Endothelial cell of umbilical vein (primary cell): Measurements from ENCODE around the gene RAB8A. TPM values are rescaled to one million over a fixed set of nuclear protein-coding genes. Genes with fewer than 3 reads are reported as not detected.

ENCODE experiments used
- BruUV-seq: library from RNA; stranded (reverse); fragments of 400-500 nt; replicated peaks from 2 replicates; lab custom pipeline; 2021; lab: Mats Ljungman, UMichigan
- CTCF ChIA-PET: fragments of 300-600, 350-600 bp; sonication (Branson Sonifier 250); formaldehyde crosslinking; loops from one replicate; lab custom pipeline; 2021; ENCODE audit warnings: antibody characterized with exemption, inconsistent platforms; lab: Charles Lee
- POLR2A ChIA-PET: fragments of 300-600, 350-600 bp; sonication (Branson Sonifier 250); formaldehyde crosslinking; loops from one replicate; lab custom pipeline; 2021; ENCODE audit warnings: antibody characterized with exemption, inconsistent platforms; lab: Charles Lee
- DNase-seq: peaks from one replicate; pipeline ENCODE4 v3.0.0-alpha.2; 2011; ENCODE audit warnings: low read depth, low spot score
- FAIRE-seq: peaks from 2 replicates; lab custom pipeline; 2011; peaks lifted over from hg19 to GRCh38; lab: Jason Lieb, UNC
- H2AFZ ChIP-seq: 2 replicates; pipeline ENCODE4 v1.6.0; 2012; ENCODE audit warnings: low read depth, low read length, control low read depth, inconsistent platforms
- H3K27ac ChIP-seq: 2 replicates; pipeline ENCODE4 v1.5.1; 2011; ENCODE audit warnings: low read depth, mild to moderate bottlenecking, control low read depth, low read length, moderate library complexity; ENCODE audit not compliant: insufficient read depth
- H3K27me3 ChIP-seq, 2 experiments: 2 replicates each; pipeline versions ENCODE4 v1.6.0 to v1.6.1; 2011; ENCODE audit warnings: low read length in 2 of 2, mixed read lengths in 1 of 2; ENCODE audit not compliant: control insufficient read depth in 2 of 2, insufficient read depth in 2 of 2
- H3K36me3 ChIP-seq, 2 experiments: 2 replicates in 1 of 2; 3 replicates in 1 of 2; pipeline ENCODE4 v1.5.1; 2011; ENCODE audit warnings: low read length in 2 of 2, mild to moderate bottlenecking in 1 of 2, moderate library complexity in 1 of 2; ENCODE audit not compliant: control insufficient read depth in 2 of 2, insufficient read depth in 2 of 2; ENCODE audit errors: extremely low read depth in 1 of 2
- H3K4me1 ChIP-seq: 3 replicates; pipeline ENCODE4 v1.5.1; 2011; ENCODE audit warnings: mild to moderate bottlenecking, low read length; ENCODE audit not compliant: control insufficient read depth, insufficient read depth; ENCODE audit errors: extremely low read depth
- H3K4me2 ChIP-seq: 2 replicates; pipeline ENCODE4 v1.6.1; 2011; ENCODE audit warnings: low read length, control low read depth, mixed read lengths; ENCODE audit not compliant: insufficient read depth
- H3K4me3 ChIP-seq, 3 experiments: fragments of 200-600 bp in 1 of 3; sonication (generic), shearing (Covaris generic) in 1 of 3; replicated peaks in 1 of 3; 2 replicates each; pipeline ENCODE4 v1.5.1; 2011 to 2016; ENCODE audit warnings: control low read depth in 3 of 3, low read length in 3 of 3, mild to moderate bottlenecking in 2 of 3, inconsistent platforms in 1 of 3, low read depth in 1 of 3, moderate library complexity in 1 of 3; ENCODE audit not compliant: insufficient read depth in 1 of 3
- H3K79me2 ChIP-seq: 2 replicates; pipeline ENCODE4 v1.6.0; 2012; ENCODE audit warnings: low read length, inconsistent platforms; ENCODE audit not compliant: control insufficient read depth, insufficient read depth
- H3K9ac ChIP-seq: replicated peaks from 2 replicates; pipeline ENCODE3; 2011; ENCODE audit warnings: low read length, control low read depth; ENCODE audit not compliant: insufficient read depth; ENCODE audit errors: extremely low read depth
- H3K9me1 ChIP-seq: replicated peaks from 3 replicates; pipeline ENCODE4 v1.6.0; 2011; ENCODE audit warnings: mild to moderate bottlenecking, low read length; ENCODE audit not compliant: control insufficient read depth, insufficient read depth; ENCODE audit errors: extremely low read depth
- H3K9me3 ChIP-seq: replicated peaks from 2 replicates; pipeline ENCODE4 v1.5.1; 2012; ENCODE audit warnings: low read length, inconsistent platforms; ENCODE audit not compliant: control insufficient read depth, insufficient read depth
- H4K20me1 ChIP-seq: replicated peaks from 2 replicates; pipeline ENCODE3; 2011; ENCODE audit warnings: mild to moderate bottlenecking, low read length; ENCODE audit not compliant: control insufficient read depth, insufficient read depth; ENCODE audit errors: extremely low read depth
- EZH2 ChIP-seq: IDR thresholded peaks from 2 replicates; pipeline ENCODE4 v1.6.1; 2012; ENCODE audit warnings: borderline replicate concordance, low read depth, mild to moderate bottlenecking, moderate library complexity, low read length, inconsistent platforms; ENCODE audit not compliant: severe bottlenecking
- FOS ChIP-seq: IDR thresholded peaks from 2 replicates; pipeline ENCODE4 v1.6.1; 2011; ENCODE audit warnings: mild to moderate bottlenecking, low read length, moderate library complexity, borderline replicate concordance; ENCODE audit not compliant: insufficient read depth
- GATA2 ChIP-seq: IDR thresholded peaks from 2 replicates; pipeline ENCODE4 v1.7.0; 2011; ENCODE audit warnings: low read depth, mild to moderate bottlenecking, moderate library complexity, mixed read lengths, low read length; ENCODE audit not compliant: insufficient read length, insufficient read depth
- JUN ChIP-seq: IDR thresholded peaks from 2 replicates; pipeline ENCODE4 v1.6.1; 2011; ENCODE audit warnings: borderline replicate concordance, low read depth; ENCODE audit not compliant: insufficient read length, insufficient read depth
- MAX ChIP-seq: IDR thresholded peaks from 2 replicates; pipeline ENCODE4 v1.6.1; 2011; ENCODE audit not compliant: insufficient read depth, insufficient read length
- MYC ChIP-seq: IDR thresholded peaks from one replicate; pipeline ENCODE4 v1.6.1; 2011; ENCODE audit warnings: mild to moderate bottlenecking, low read depth, low read length
- POLR2A ChIP-seq: IDR thresholded peaks from 2 replicates; pipeline ENCODE4 v1.6.1; 2012; ENCODE audit warnings: low read depth, mild to moderate bottlenecking, control low read depth, low read length
- POLR2AphosphoS5 ChIP-seq: IDR thresholded peaks from 2 replicates; pipeline ENCODE4 v1.6.1; 2012; ENCODE audit warnings: low read depth, mild to moderate bottlenecking, control low read depth, low read length, moderate library complexity; ENCODE audit not compliant: insufficient read depth
- dilution Hi-C: fragments of 300-500 bp; cut with MboI; formaldehyde crosslinking; loops from one replicate; pipeline ENCODE4 v1.15.0; 2019; ENCODE audit warnings: low sequenced_read_pairs; ENCODE audit not compliant: extremely low pct_ligation_motif_present
- intact Hi-C: fragments of 100-400 bp; cut with micrococcal nuclease; formaldehyde crosslinking; loops from one replicate; pipeline ENCODE4 v1.10.0; 2022
- polyA plus RNA-seq, 4 experiments: library from polyadenylated mRNA; depleted of rRNA in 3 of 4; stranded (reverse) in 3 of 4; unstranded in 1 of 4; fragments of >200 nt; gene quantifications; 2 replicates each; pipeline versions ENCODE4 v1.2.1 to v1.2.3, GENCODE V29; 2011 to 2012; ENCODE audit warnings: missing spikeins in 1 of 4
- total RNA-seq: library from RNA; stranded (reverse); gene quantifications from 2 replicates; pipeline ENCODE4 v1.2.3, GENCODE V29; 2021
- TF ChIP-seq, protein P1 (sequence below), 2 donors: IDR thresholded peaks; 1 replicate in 1 of 2; 2 replicates in 1 of 2; pipeline ENCODE4 v1.5.1; 2011; ENCODE audit warnings: low read length in 2 of 2, mild to moderate bottlenecking in 2 of 2, moderate library complexity in 2 of 2, control low read depth in 1 of 2, inconsistent platforms in 1 of 2, low read depth in 1 of 2; ENCODE audit not compliant: insufficient read depth in 1 of 2; ENCODE audit errors: extremely low read depth in 1 of 2

The RAB8A gene
- total and polyA plus RNA-seq, 2 donors (not counting 3 experiments of a cell fraction or from before 2014, with no cell fraction given): 81.5 to 107 TPM

- DNase-seq (no peak), FAIRE-seq (no peak)
- Histone ChIP-seq H3K4me1 (peaks cover 11% of the 10 kb centered on the region), H3K9me3 (no peaks in the 10 kb centered on the region), H3K9ac (no peak overlapping the region), H3K36me3 (no peaks in the 10 kb centered on the region), H4K20me1 (no peaks in the 10 kb centered on the region), H3K27me3 (no peaks in the 10 kb centered on the region), H3K79me2 (no peaks in the 10 kb centered on the region), H3K9me1 (no peaks in the 10 kb centered on the region), H3K4me3 (no peak overlapping the region), H3K27ac (no peak overlapping the region), H2AFZ (no peak overlapping the region), H3K4me2 (no peak overlapping the region)
- dilution Hi-C loops (no loop called here), intact Hi-C loops (no loop called here)
- no TSS peak for BruUV-seq
- POLR2A ChIA-PET: no interaction called here
- no peak for TF ChIP-seq POLR2AphosphoS5
- no peak for TF ChIP-seq POLR2A
- TF ChIP-seq GATA2: no peak
- no peak for TF ChIP-seq FOS
- TF ChIP-seq MYC: no peak
- TF ChIP-seq MAX: no peak
- no peak for TF ChIP-seq EZH2
- TF ChIP-seq, protein P1, sequence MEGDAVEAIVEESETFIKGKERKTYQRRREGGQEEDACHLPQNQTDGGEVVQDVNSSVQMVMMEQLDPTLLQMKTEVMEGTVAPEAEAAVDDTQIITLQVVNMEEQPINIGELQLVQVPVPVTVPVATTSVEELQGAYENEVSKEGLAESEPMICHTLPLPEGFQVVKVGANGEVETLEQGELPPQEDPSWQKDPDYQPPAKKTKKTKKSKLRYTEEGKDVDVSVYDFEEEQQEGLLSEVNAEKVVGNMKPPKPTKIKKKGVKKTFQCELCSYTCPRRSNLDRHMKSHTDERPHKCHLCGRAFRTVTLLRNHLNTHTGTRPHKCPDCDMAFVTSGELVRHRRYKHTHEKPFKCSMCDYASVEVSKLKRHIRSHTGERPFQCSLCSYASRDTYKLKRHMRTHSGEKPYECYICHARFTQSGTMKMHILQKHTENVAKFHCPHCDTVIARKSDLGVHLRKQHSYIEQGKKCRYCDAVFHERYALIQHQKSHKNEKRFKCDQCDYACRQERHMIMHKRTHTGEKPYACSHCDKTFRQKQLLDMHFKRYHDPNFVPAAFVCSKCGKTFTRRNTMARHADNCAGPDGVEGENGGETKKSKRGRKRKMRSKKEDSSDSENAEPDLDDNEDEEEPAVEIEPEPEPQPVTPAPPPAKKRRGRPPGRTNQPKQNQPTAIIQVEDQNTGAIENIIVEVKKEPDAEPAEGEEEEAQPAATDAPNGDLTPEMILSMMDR (IDR thresholded peaks at IDR 0.05; ENCODE audit: extremely low read depth in 1 of 2, insufficient read depth in 1 of 2, low read depth in 1 of 2, low read length in 2 of 2): no peak
- no peak for TF ChIP-seq JUN
- CTCF ChIA-PET: no interaction called here
Observed at GRCh38 chr19:16160445-16160942, 48.8 kb downstream of the RAB8A start.
